Measurements from ENCODE around the gene PAIP1.
A peak's percentile ranks its signal among the peaks of the same experiment; 100 is the strongest.
"Not testable (repeated sequence)": the region's sequence is repeated elsewhere in the genome, so short reads cannot be mapped to it uniquely, and the experiment has no call there.

PAIP1 gene

GRCh38 chr5:43523662-43524072 lies 33.2 kb downstream of the PAIP1 start:
- no peaks in the 10 kb centered on the region for H3K9me3 Mint-ChIP-seq
- intact Hi-C loops (cut with micrococcal nuclease): no loop called here
- no peak overlapping the region for H3K27ac Mint-ChIP-seq
- no peaks in the 10 kb centered on the region for H3K4me1 Mint-ChIP-seq (ENCODE audit: low read depth)
- no peaks in the 10 kb centered on the region for H3K27me3 Mint-ChIP-seq
- no peak overlapping the region for H3K4me3 Mint-ChIP-seq
- peaks cover 54% of the 10 kb centered on the region for H3K36me3 Mint-ChIP-seq (ENCODE audit: low read depth)

- Mint-ChIP-seq H3K36me3 (ENCODE audit: low read depth) (peaks cover 32% of the 10 kb centered on the region), H3K4me3 (no peak overlapping the region), H3K9me3 (no peaks in the 10 kb centered on the region), H3K27me3 (no peaks in the 10 kb centered on the region), H3K4me1 (ENCODE audit: low read depth) (peaks cover 1% of the 10 kb centered on the region), H3K27ac (no peak overlapping the region)
- intact Hi-C loops (cut with micrococcal nuclease): no loop called here
Measured at GRCh38 chr5:43520615-43521014, 36.3 kb downstream of the PAIP1 start.

- Mint-ChIP-seq H3K27me3 (no peaks in the 10 kb centered on the region), H3K27ac (peak overlapping the region; percentile 88), H3K9me3 (no peaks in the 10 kb centered on the region), H3K4me1 (ENCODE audit: low read depth) (peaks cover 24% of the 10 kb centered on the region), H3K36me3 (ENCODE audit: low read depth) (no peaks in the 10 kb centered on the region), H3K4me3 (peak overlapping the region; percentile 79)
- intact Hi-C loops (cut with micrococcal nuclease): loop anchor here (1.0 to 2.0 kb wide), 4 partner anchors 31 to 202 kb away; partner anchors contain the start of genes HMGCS1, NNT and PAIP1
Measured at GRCh38 chr5:43515678-43516048, 41.2 kb downstream of the PAIP1 start.

GRCh38 chr5:43514816-43515677 lies 41.8 kb downstream of the PAIP1 start, which contains the start of gene C5orf34:
TSS of gene C5orf34 (minus strand) at chr5:43515148. CDS start at chr5:43509339, 5,809 bp downstream.
- intact Hi-C loops (cut with micrococcal nuclease): loop anchor here (1.0 to 2.0 kb wide), 4 partner anchors 30 to 202 kb away; partner anchors contain the start of genes HMGCS1, NNT and PAIP1
- peaks cover 24% of the 10 kb centered on the region for H3K4me1 Mint-ChIP-seq (ENCODE audit: low read depth)
- peak within 1 kb of the TSS; percentile 79 for H3K4me3 Mint-ChIP-seq
- peak within 1 kb of the TSS; percentile 88 for H3K27ac Mint-ChIP-seq
- H3K9me3 Mint-ChIP-seq: no peaks in the 10 kb centered on the region
- no peaks in the 10 kb centered on the region for H3K27me3 Mint-ChIP-seq
- H3K36me3 Mint-ChIP-seq (ENCODE audit: low read depth): no peaks in the 10 kb centered on the region

GRCh38 chr5:43514471-43514815 lies 42.4 kb downstream of the PAIP1 start:
- intact Hi-C loops (cut with micrococcal nuclease): loop anchor here (2.0 kb wide), 3 partner anchors 30 to 88 kb away; partner anchors contain the start of genes NNT and PAIP1
- Mint-ChIP-seq H3K36me3 (ENCODE audit: low read depth) (no peaks in the 10 kb centered on the region), H3K4me1 (ENCODE audit: low read depth) (peaks cover 24% of the 10 kb centered on the region), H3K4me3 (peak overlapping the region; percentile 79), H3K27ac (peak overlapping the region; percentile 88), H3K27me3 (no peaks in the 10 kb centered on the region), H3K9me3 (no peaks in the 10 kb centered on the region)

- Mint-ChIP-seq H3K27me3 (no peaks in the 10 kb centered on the region), H3K4me1 (ENCODE audit: low read depth) (peaks cover 24% of the 10 kb centered on the region), H3K36me3 (ENCODE audit: low read depth) (no peaks in the 10 kb centered on the region), H3K27ac (peak overlapping the region; percentile 88), H3K9me3 (no peaks in the 10 kb centered on the region), H3K4me3 (peak overlapping the region; percentile 79)
- intact Hi-C loops (cut with micrococcal nuclease): loop anchor here (2.0 kb wide), 3 partner anchors 29 to 89 kb away; partner anchors contain the start of genes NNT and PAIP1
Measured at GRCh38 chr5:43514025-43514424, 42.9 kb downstream of the PAIP1 start.

GRCh38 chr5:43511062-43511461 lies 45.8 kb downstream of the PAIP1 start:
- H3K36me3 Mint-ChIP-seq (ENCODE audit: low read depth); intact Hi-C loops (cut with micrococcal nuclease): not testable (repeated sequence)
- peaks cover 24% of the 10 kb centered on the region for H3K4me1 Mint-ChIP-seq (ENCODE audit: low read depth)

GRCh38 chr5:43498581-43498980 lies 58.3 kb downstream of the PAIP1 start:
- intact Hi-C loops (cut with micrococcal nuclease): no loop called here
- Mint-ChIP-seq H3K36me3 (ENCODE audit: low read depth) (no peaks in the 10 kb centered on the region), H3K4me1 (ENCODE audit: low read depth) (peaks cover 14% of the 10 kb centered on the region), H3K4me3 (no peak overlapping the region), H3K27ac (peak overlapping the region; percentile 57), H3K27me3 (no peaks in the 10 kb centered on the region), H3K9me3 (no peaks in the 10 kb centered on the region)

More at GRCh38 chr5:43511062-43511461, 45.8 kb downstream of the PAIP1 start:
- H3K9me3 Mint-ChIP-seq, H3K27me3 Mint-ChIP-seq, H3K27ac Mint-ChIP-seq, H3K4me3 Mint-ChIP-seq: not testable (repeated sequence)

- no peaks in the 10 kb centered on the region for H3K27me3 Mint-ChIP-seq
Measured at GRCh38 chr5:43497311-43498104, 59.4 kb downstream of the PAIP1 start.

GRCh38 chr5:43491326-43491725 lies 65.6 kb downstream of the PAIP1 start:
- Mint-ChIP-seq H3K27me3 (no peaks in the 10 kb centered on the region), H3K36me3 (ENCODE audit: low read depth) (no peaks in the 10 kb centered on the region), H3K27ac (no peak overlapping the region), H3K4me3 (no peak overlapping the region), H3K9me3 (no peaks in the 10 kb centered on the region), H3K4me1 (ENCODE audit: low read depth) (no peaks in the 10 kb centered on the region)
- intact Hi-C loops (cut with micrococcal nuclease): no loop called here

More at GRCh38 chr5:43497311-43498104, 59.4 kb downstream of the PAIP1 start:
- Mint-ChIP-seq H3K4me3 (no peak overlapping the region), H3K36me3 (ENCODE audit: low read depth) (no peaks in the 10 kb centered on the region), H3K27ac (no peak overlapping the region), H3K4me1 (ENCODE audit: low read depth) (peaks cover 14% of the 10 kb centered on the region), H3K9me3 (no peaks in the 10 kb centered on the region)
- intact Hi-C loops (cut with micrococcal nuclease): no loop called here

- H3K4me3 Mint-ChIP-seq: no peak overlapping the region
- no peaks in the 10 kb centered on the region for H3K9me3 Mint-ChIP-seq
- H3K36me3 Mint-ChIP-seq (ENCODE audit: low read depth): peaks cover 13% of the 10 kb centered on the region
- peaks cover 23% of the 10 kb centered on the region for H3K4me1 Mint-ChIP-seq (ENCODE audit: low read depth)
- no peak overlapping the region for H3K27ac Mint-ChIP-seq
- H3K27me3 Mint-ChIP-seq: no peaks in the 10 kb centered on the region
- intact Hi-C loops (cut with micrococcal nuclease): no loop called here
Measured at GRCh38 chr5:43486353-43486752, 70.5 kb downstream of the PAIP1 start.

GRCh38 chr5:43485406-43485805 lies 71.5 kb downstream of the PAIP1 start:
- Mint-ChIP-seq H3K27me3 (no peaks in the 10 kb centered on the region), H3K4me3 (no peak overlapping the region), H3K4me1 (ENCODE audit: low read depth) (peaks cover 23% of the 10 kb centered on the region), H3K27ac (peak overlapping the region; percentile 99), H3K9me3 (no peaks in the 10 kb centered on the region), H3K36me3 (ENCODE audit: low read depth) (peaks cover 13% of the 10 kb centered on the region)
- intact Hi-C loops (cut with micrococcal nuclease): loop anchor here (2.0 kb wide), 2 partner anchors 29 to 117 kb away; partner anchors contain the start of genes C5orf34 and NNT

GRCh38 chr5:43484106-43484849 lies 72.6 kb downstream of the PAIP1 start:
- H3K4me1 Mint-ChIP-seq (ENCODE audit: low read depth): peaks cover 23% of the 10 kb centered on the region
- H3K9me3 Mint-ChIP-seq: no peaks in the 10 kb centered on the region
- H3K27me3 Mint-ChIP-seq: no peaks in the 10 kb centered on the region
- H3K4me3 Mint-ChIP-seq: peak overlapping the region; percentile 96
- H3K36me3 Mint-ChIP-seq (ENCODE audit: low read depth): peaks cover 13% of the 10 kb centered on the region
- intact Hi-C loops (cut with micrococcal nuclease): loop anchor here (1.0 to 5.0 kb wide), 7 partner anchors 31 to 492 kb away; partner anchors contain the start of genes C5orf34, HMGCS1, NNT and PAIP1
- peak overlapping the region; percentile 99 for H3K27ac Mint-ChIP-seq

Data from dendritic cell treated with granulocyte-macrophage colony-stimulating factor and Interleukin-4, amounts not matched to agents 40 ng/mL and 50 ng/mL, for 4 days (primary cell).